WTC11 (cell line): ENCODE results near the gene APMAP.

Experiments used
- ATF6 ChIP-seq: sonication (generic); formaldehyde crosslinking; IDR thresholded peaks from 2 replicates; pipeline ENCODE4 v1.8.1; 2023; ENCODE audit warnings: mild to moderate bottlenecking, missing genetic modification reagents
- FOXJ3 ChIP-seq: sonication (generic); formaldehyde crosslinking; IDR thresholded peaks from 2 replicates; pipeline ENCODE4 v1.9.0; 2021; ENCODE audit warnings: missing genetic modification reagents, mild to moderate bottlenecking, borderline replicate concordance
- RELA ChIP-seq: sonication (generic); formaldehyde crosslinking; IDR thresholded peaks from 2 replicates; pipeline ENCODE4 v1.8.1; 2022; ENCODE audit warnings: missing genetic modification reagents, mild to moderate bottlenecking, borderline replicate concordance
- ZNF263 ChIP-seq: sonication (generic); formaldehyde crosslinking; IDR thresholded peaks from 2 replicates; pipeline ENCODE4 v1.8.1; 2022; ENCODE audit warnings: low read depth, mild to moderate bottlenecking, moderate library complexity, missing genetic modification reagents
- ZNF425 ChIP-seq: fragments of 250-450 bp; sonication (Bioruptor Pico); conservative IDR thresholded peaks from 2 replicates; pipeline ENCODE4 v1.9.0; 2021; ENCODE audit warnings: mild to moderate bottlenecking
- TF ChIP-seq, protein P1 (sequence below): fragments of 200-600 bp; IDR thresholded peaks from 2 replicates; pipeline ENCODE4 v1.8.0; 2022; ENCODE audit warnings: antibody characterized with exemption
- TF ChIP-seq, protein P2 (sequence below): sonication (generic); formaldehyde crosslinking; IDR thresholded peaks from 2 replicates; pipeline ENCODE4 v1.8.1; 2022; ENCODE audit warnings: mild to moderate bottlenecking, moderate library complexity, missing genetic modification reagents
- TF ChIP-seq, protein P3 (sequence below): fragments of 250-450 bp; sonication (Bioruptor Pico); IDR thresholded peaks from 2 replicates; pipeline ENCODE4 v1.9.0; 2021; ENCODE audit warnings: mild to moderate bottlenecking

DNA sequence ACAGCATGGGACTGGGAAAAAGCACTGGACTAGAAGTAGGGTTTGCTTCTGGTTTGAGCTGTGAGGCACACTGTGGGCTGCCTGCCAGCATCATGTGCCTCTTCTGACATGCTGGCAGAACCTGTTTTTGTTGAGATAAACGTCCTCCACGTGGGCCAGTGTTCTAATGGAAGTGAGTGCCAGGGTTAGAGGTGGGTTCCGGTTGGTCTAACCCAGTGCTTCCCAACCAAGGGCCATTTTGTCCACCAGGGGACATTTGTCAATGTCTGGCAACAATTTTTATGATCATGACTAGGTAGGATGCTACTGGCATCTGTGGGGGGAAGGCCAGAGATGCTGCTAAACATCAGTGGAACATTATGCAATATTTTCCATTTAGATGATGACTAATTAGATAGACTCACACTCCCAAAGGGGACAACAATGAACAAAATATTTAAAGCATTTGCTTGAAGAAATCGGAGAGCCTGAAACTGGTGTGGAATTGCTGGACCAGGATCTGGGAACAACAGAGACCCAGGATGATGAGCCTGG lies 7.8 kb upstream of the APMAP start:
- TF ChIP-seq, protein P1, sequence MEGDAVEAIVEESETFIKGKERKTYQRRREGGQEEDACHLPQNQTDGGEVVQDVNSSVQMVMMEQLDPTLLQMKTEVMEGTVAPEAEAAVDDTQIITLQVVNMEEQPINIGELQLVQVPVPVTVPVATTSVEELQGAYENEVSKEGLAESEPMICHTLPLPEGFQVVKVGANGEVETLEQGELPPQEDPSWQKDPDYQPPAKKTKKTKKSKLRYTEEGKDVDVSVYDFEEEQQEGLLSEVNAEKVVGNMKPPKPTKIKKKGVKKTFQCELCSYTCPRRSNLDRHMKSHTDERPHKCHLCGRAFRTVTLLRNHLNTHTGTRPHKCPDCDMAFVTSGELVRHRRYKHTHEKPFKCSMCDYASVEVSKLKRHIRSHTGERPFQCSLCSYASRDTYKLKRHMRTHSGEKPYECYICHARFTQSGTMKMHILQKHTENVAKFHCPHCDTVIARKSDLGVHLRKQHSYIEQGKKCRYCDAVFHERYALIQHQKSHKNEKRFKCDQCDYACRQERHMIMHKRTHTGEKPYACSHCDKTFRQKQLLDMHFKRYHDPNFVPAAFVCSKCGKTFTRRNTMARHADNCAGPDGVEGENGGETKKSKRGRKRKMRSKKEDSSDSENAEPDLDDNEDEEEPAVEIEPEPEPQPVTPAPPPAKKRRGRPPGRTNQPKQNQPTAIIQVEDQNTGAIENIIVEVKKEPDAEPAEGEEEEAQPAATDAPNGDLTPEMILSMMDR: no peak
- TF ChIP-seq, protein P2, sequence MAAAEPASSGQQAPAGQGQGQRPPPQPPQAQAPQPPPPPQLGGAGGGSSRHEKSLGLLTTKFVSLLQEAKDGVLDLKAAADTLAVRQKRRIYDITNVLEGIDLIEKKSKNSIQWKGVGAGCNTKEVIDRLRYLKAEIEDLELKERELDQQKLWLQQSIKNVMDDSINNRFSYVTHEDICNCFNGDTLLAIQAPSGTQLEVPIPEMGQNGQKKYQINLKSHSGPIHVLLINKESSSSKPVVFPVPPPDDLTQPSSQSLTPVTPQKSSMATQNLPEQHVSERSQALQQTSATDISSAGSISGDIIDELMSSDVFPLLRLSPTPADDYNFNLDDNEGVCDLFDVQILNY: no peak
- TF ChIP-seq FOXJ3 (CRISPR knock-in tag) (no peak), ATF6 (CRISPR knock-in tag) (no peak), RELA (CRISPR knock-in tag) (no peak), ZNF263 (CRISPR knock-in tag) (no peak), ZNF425 (CRISPR knock-in tag) (no peak)
- TF ChIP-seq, protein P3, sequence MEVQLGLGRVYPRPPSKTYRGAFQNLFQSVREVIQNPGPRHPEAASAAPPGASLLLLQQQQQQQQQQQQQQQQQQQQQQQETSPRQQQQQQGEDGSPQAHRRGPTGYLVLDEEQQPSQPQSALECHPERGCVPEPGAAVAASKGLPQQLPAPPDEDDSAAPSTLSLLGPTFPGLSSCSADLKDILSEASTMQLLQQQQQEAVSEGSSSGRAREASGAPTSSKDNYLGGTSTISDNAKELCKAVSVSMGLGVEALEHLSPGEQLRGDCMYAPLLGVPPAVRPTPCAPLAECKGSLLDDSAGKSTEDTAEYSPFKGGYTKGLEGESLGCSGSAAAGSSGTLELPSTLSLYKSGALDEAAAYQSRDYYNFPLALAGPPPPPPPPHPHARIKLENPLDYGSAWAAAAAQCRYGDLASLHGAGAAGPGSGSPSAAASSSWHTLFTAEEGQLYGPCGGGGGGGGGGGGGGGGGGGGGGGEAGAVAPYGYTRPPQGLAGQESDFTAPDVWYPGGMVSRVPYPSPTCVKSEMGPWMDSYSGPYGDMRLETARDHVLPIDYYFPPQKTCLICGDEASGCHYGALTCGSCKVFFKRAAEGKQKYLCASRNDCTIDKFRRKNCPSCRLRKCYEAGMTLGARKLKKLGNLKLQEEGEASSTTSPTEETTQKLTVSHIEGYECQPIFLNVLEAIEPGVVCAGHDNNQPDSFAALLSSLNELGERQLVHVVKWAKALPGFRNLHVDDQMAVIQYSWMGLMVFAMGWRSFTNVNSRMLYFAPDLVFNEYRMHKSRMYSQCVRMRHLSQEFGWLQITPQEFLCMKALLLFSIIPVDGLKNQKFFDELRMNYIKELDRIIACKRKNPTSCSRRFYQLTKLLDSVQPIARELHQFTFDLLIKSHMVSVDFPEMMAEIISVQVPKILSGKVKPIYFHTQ: no peak
